ENCODE data around the gene TRMT11.

Gene TRMT11

GRCh38 chr6:126076992-126077664 is 90.8 kb downstream of the TRMT11 start:
- DNase-seq = peak; percentile 17

- peak; percentile 77 for DNase-seq
Measured at GRCh38 chr6:126077810-126078776, 91.8 kb downstream of the TRMT11 start.

GRCh38 chr6:126083875-126084274 is 97.5 kb downstream of the TRMT11 start:
- DNase-seq = no peak

GRCh38 chr6:126086560-126086959 is 100.2 kb downstream of the TRMT11 start:
- DNase-seq = no peak

All from fibroblast of skin of abdomen (primary cell).